ENCODE data around the gene CCDC85B. TPM values are rescaled to one million over a fixed set of nuclear protein-coding genes. Genes with fewer than 3 reads are reported as not detected.
"Not testable (repeated sequence)": the region's sequence is repeated elsewhere in the genome, so short reads cannot be mapped to it uniquely, and the experiment has no call there.

The CCDC85B gene
- total RNA-seq = 40.7 and 49.3 TPM in 2 replicates

- peak; percentile 75 to 96 for DNase-seq (ENCODE audit: low read depth in 2 of 2)
These were observed at the start of gene CCDC85B for GRCh38 chr11:65890324-65891218. Gene CCDC85B, plus strand, starts transcription at chr11:65890673. Its CDS starts 111 bp downstream, at chr11:65890784.

- DNase-seq (ENCODE audit: low read depth in 2 of 2) = no peak
These were observed 48.3 kb upstream of the CCDC85B start for GRCh38 chr11:65842144-65842543.

GRCh38 chr11:65843811-65844210 lies 46.7 kb upstream of the CCDC85B start:
- DNase-seq (ENCODE audit: low read depth in 2 of 2) = no peak

GRCh38 chr11:65844231-65844872 lies 46.1 kb upstream of the CCDC85B start:
- DNase-seq (ENCODE audit: low read depth in 2 of 2) = no peak

- no peak for DNase-seq (ENCODE audit: low read depth in 2 of 2)
These were observed 42.7 kb upstream of the CCDC85B start for GRCh38 chr11:65847746-65848145.

- not testable (repeated sequence) for DNase-seq (ENCODE audit: low read depth in 2 of 2)
These were observed 41.8 kb upstream of the CCDC85B start for GRCh38 chr11:65848693-65849092.

GRCh38 chr11:65849366-65849765 lies 41.1 kb upstream of the CCDC85B start:
- DNase-seq (ENCODE audit: low read depth in 2 of 2) = no peak

- DNase-seq (ENCODE audit: low read depth in 2 of 2) = no peak
These were observed 40.7 kb upstream of the CCDC85B start for GRCh38 chr11:65849771-65850216.

- DNase-seq (ENCODE audit: low read depth in 2 of 2) = no peak
These were observed 40.0 kb upstream of the CCDC85B start for GRCh38 chr11:65850217-65851082.

- no peak for DNase-seq (ENCODE audit: low read depth in 2 of 2)
These were observed 39.3 kb upstream of the CCDC85B start for GRCh38 chr11:65851083-65851579.

- DNase-seq (ENCODE audit: low read depth in 2 of 2) = no peak
These were observed 38.5 kb upstream of the CCDC85B start for GRCh38 chr11:65851811-65852507.

- DNase-seq (ENCODE audit: low read depth in 2 of 2) = no peak
These were observed 37.8 kb upstream of the CCDC85B start for GRCh38 chr11:65852508-65853245.

- no peak for DNase-seq (ENCODE audit: low read depth in 2 of 2)
These were observed 37.1 kb upstream of the CCDC85B start for GRCh38 chr11:65853246-65853979.

- DNase-seq (ENCODE audit: low read depth in 2 of 2) = no peak
These were observed 36.3 kb upstream of the CCDC85B start for GRCh38 chr11:65854161-65854592.

GRCh38 chr11:65854852-65855837 lies 35.3 kb upstream of the CCDC85B start:
- DNase-seq (ENCODE audit: low read depth in 2 of 2) = no peak

- no peak for DNase-seq (ENCODE audit: low read depth in 2 of 2)
These were observed 34.5 kb upstream of the CCDC85B start for GRCh38 chr11:65855927-65856363.

- peak in 1 of 2 donors; percentile 60 for DNase-seq (ENCODE audit: low read depth in 2 of 2)
These were observed 33.6 kb upstream of the CCDC85B start for GRCh38 chr11:65856689-65857499.

Measured in dermis microvascular lymphatic vessel endothelial cell (primary cell).